Stimulated activated effector memory CD8-positive, alpha-beta T cell treated with anti-CD3 and anti-CD28 coated beads, Interleukin-12 subunit alpha, Interleukin-12 subunit beta, amount 100 ng/mL, for 72 hours (primary cell): Measurements from ENCODE around the gene TAP2.

Experiments
- ATAC-seq: fragments of 150-1000 bp; cut with Tn5 transposase; 2 replicates; pipeline ENCODE4 v1.10.0; 2021
- DNase-seq, 2 donors: peaks; one replicate each; pipeline ENCODE4 v3.0.0; 2021 to 2022; ENCODE audit warnings: low spot score in 2 of 2
- H3K27ac Mint-ChIP-seq: one replicate; pipeline ENCODE4 v1.8.0; 2022; ENCODE audit warnings: mild to moderate bottlenecking, mixed read lengths
- H3K36me3 Mint-ChIP-seq: one replicate; pipeline ENCODE4 v1.8.0; 2022; ENCODE audit warnings: mild to moderate bottlenecking, mixed read lengths
- H3K4me1 Mint-ChIP-seq: one replicate; pipeline ENCODE4 v1.8.0; 2022; ENCODE audit warnings: mixed read lengths
- H3K4me3 Mint-ChIP-seq: one replicate; pipeline ENCODE4 v1.8.0; 2022; ENCODE audit warnings: mild to moderate bottlenecking, mixed read lengths
- H3K9me3 Mint-ChIP-seq: one replicate; pipeline ENCODE4 v1.8.0; 2022; ENCODE audit warnings: mixed read lengths

TAP2 gene

DNA sequence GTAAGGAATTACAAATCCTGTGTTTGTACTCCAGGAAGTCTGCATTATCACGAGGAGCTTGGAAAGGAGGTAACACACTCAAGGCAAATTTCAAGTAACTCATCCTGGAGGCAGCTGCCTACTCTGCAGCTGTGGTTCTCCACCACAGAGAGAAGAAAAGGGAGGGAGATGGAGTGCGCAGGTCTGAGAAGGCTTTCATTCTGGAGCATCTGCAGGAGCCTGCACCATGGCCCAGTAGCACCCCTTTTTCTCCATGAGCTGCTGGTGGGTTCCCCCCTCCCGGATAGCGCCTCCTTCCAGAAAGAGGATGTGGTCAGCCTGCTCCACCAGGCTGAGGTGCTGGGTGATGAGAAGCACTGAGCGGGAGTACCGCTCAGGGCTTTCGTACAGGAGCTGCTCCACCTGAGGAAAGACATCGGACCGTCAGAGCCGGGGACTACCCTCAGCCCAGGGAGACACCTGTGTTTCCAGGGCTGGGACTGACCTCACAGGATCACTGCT lies 6.9 kb upstream of the TAP2 start:
- ATAC-seq (peak; percentile 7), DNase-seq (peak in 1 of 2 donors; percentile 79)
- H3K36me3 Mint-ChIP-seq: peaks cover 100% of the 10 kb centered on the region
- H3K4me3 Mint-ChIP-seq: peak overlapping the region; percentile 99
- H3K9me3 Mint-ChIP-seq: no peaks in the 10 kb centered on the region
- peaks cover 90% of the 10 kb centered on the region for H3K4me1 Mint-ChIP-seq
- H3K27ac Mint-ChIP-seq: peak overlapping the region; percentile 100

DNA sequence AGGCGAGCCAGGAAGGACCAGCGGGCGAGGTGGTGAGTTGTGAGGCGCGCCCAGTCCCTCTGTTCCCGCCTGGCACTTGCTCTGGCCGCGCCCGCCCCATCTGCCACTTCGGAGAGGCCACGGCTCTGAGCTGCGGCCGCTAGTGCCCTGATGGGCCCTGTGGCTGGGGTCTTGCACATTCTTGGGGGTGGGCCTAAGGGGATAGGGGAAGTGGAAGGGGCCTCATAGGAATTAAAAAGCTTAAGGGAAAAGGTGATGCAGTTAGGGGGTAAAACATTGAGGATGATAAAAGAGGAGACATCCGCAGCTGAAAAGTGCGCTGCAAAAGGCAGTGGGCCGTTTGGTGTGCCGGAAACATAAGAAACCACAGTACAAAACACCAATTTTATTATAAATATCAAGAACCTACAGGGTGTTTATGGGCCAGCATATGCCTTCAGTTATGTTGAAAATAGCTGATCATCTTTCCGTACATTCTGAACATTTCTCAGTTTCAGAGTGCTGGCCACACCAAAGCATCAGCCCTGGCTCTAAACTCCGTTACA lies 6.4 kb upstream of the TAP2 start:
- H3K4me3 Mint-ChIP-seq: peak overlapping the region; percentile 99
- peaks cover 100% of the 10 kb centered on the region for H3K36me3 Mint-ChIP-seq
- DNase-seq: no peak
- no peaks in the 10 kb centered on the region for H3K9me3 Mint-ChIP-seq
- H3K4me1 Mint-ChIP-seq: peaks cover 90% of the 10 kb centered on the region
- no peak for ATAC-seq
- peak overlapping the region; percentile 100 for H3K27ac Mint-ChIP-seq

DNA sequence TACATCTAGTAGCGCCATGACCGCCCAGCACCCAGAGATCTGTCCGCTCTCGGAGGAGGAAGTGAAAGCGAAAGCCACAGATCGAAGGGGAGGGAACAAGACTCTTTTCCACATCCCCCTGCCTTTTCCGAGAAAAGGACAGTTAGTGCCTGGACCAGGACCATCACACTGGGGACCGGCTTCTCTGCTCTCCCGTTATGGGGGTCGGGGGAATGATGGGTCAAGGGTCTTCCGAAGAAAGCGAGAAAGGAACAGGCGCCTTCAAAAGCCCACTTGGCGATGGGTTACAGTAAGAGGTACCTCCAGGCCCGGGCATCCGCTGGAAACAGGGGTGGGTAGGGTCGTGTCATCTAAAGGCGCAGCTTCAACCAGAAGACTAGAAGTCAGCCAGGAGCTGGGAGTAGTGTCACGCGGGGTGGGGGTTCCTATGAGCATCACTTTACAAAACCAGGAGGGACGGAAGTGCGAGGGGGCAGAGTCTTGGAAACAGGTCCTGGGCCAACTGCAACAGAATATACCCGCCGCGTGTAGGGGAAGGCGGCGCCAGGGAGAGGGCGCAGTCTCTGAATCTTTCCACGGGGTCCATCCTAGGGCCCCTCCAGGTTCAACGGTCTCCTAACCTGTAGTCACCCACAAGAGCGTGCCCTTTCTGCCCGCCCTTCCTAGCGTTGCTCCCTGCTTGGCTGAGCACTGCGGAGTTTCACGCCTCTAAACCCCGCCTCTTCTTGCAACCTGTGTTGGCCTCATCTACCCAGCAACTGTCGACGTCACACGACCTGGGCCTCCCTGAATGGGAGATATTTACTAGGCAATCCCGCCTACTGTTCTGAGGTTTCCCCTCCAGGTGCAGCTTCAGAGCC lies 5.7 kb upstream of the TAP2 start, which contains the start of gene PSMB8:
Gene PSMB8 (minus strand): TSS at position 69 of the 860 bp plus-strand sequence. CDS start 51 bp downstream, at position 18.
- Mint-ChIP-seq H3K36me3 (peaks cover 100% of the 10 kb centered on the region), H3K9me3 (no peaks in the 10 kb centered on the region), H3K4me1 (peaks cover 92% of the 10 kb centered on the region), H3K4me3 (peak within 1 kb of the TSS; percentile 99), H3K27ac (peak within 1 kb of the TSS; percentile 100)
- peak; percentile 90 for ATAC-seq
- peak; percentile 92 to 99 for DNase-seq

DNA sequence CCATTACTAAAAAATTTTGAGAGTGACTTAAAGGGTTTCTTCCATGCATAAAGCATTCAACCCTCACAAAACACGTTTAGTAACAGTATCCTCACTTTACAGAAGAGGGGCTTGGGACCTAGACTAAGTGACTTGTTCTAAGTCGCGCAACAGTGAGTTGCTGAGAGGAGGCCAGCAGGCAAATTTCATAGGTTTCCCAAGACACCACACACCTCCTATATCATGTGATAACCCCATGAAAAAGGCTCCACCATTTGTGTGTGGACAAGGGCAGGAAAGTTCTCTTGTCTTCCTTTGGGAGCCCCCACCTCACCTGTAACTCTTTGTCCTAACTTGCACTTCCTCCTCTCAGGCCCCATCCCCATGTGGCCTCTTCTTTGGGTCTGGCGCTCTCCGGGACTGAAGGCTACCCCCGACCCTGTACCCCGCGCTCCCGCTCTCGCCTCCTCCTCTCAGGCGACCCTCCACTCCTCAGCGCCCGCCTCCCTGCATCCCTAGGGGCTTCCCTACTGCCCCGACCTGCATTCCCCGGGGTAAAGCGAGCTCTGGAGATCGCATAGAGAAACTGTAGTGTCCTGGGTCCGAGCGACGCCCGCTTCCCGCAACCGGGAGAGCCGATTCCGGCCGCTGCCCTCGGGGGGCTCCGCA lies 4.9 kb upstream of the TAP2 start:
- H3K27ac Mint-ChIP-seq: peak overlapping the region; percentile 100

DNA sequence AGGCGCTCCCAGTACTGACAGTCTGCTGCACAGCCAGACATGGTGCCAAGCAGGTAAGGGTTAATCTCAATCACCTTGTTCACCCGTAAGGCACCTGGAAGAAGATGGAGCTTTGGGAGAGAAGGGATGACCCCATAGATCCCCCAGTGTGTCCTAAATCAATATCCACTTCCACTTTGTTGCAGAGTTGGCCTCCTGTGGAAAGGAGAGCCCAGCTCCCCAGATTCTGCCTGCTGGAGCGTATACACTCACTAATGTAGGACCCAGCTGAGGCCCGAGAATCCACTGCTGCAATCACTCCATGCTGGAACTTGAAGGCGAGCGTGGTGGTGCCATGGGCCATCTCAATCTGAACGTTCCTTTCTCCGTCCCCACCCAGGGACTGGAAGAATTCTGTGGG lies 4.2 kb upstream of the TAP2 start:
- H3K4me1 Mint-ChIP-seq: peaks cover 80% of the 10 kb centered on the region
- H3K36me3 Mint-ChIP-seq: peaks cover 96% of the 10 kb centered on the region
- peak overlapping the region; percentile 100 for H3K27ac Mint-ChIP-seq
- DNase-seq: peak in 1 of 2 donors; percentile 54
- H3K9me3 Mint-ChIP-seq: no peaks in the 10 kb centered on the region
- no peak for ATAC-seq
- peak overlapping the region; percentile 99 for H3K4me3 Mint-ChIP-seq

More for the DNA sequence above, 4.9 kb upstream of the TAP2 start:
- no peak for ATAC-seq
- H3K36me3 Mint-ChIP-seq: peaks cover 97% of the 10 kb centered on the region
- DNase-seq: no peak
- no peaks in the 10 kb centered on the region for H3K9me3 Mint-ChIP-seq
- peak overlapping the region; percentile 99 for H3K4me3 Mint-ChIP-seq
- peaks cover 88% of the 10 kb centered on the region for H3K4me1 Mint-ChIP-seq

DNA sequence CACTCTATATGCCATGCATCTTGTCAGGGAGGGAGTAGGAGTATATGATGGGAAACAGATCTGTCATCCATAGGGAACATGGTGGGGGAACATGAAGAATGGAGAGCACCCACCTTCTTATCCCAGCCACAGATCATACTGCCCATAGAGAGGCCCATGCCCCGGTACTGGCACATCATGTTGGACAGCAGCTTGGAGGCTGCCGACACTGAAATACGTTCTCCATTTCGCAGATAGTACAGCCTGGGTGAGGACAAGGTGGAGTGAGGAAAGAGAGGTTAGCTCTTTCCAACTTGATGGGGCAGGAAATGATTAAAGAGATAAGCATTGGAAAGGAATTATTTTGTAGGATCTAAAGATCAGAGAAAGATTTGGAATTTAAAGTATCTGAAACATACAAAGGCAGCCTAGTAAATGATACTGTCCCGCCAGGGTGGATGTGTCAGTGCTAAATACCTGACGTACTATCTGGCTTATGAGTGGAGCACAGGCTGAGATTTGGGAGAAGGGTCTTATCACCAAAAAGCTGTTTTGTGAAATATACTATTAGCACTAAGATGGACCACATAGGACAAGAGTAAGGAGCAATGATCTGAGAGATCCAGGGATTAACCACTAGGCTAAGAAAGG lies 3.6 kb upstream of the TAP2 start:
- DNase-seq (peak in 1 of 2 donors; percentile 48), ATAC-seq (no peak)
- H3K27ac Mint-ChIP-seq: peak overlapping the region; percentile 100
- no peaks in the 10 kb centered on the region for H3K9me3 Mint-ChIP-seq
- peak overlapping the region; percentile 99 for H3K4me3 Mint-ChIP-seq
- H3K4me1 Mint-ChIP-seq: peaks cover 80% of the 10 kb centered on the region
- H3K36me3 Mint-ChIP-seq: peaks cover 96% of the 10 kb centered on the region

DNA sequence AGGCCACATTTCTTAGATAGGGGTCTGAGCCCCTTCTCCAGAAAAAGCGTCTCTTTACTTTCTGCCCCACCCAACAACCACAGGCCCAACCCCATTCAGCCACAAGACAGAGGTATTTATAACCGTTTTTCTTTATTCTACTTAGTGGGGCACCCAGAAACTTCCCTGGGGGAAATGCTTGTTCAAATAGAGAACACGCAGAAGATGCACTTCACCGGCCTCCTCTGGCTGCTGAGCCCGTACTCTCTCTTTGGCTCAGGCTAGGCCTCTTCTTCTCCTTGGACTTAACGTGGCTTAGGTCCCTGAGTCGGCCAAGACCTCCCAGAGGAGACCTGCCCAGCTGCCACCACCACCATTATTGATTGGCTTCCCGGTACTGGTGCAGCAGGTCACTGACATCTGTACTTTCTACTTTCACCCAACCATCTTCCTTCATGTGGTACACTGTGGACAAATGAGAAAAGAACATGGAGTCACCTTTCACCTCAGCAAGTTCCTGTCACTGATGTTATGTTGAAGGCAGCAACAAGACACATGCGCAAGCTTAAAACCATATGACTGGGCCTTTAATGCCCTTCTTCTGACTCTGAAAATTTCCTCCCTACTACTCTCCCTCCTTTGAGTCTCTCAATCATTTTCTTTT lies 2.2 kb upstream of the TAP2 start:
- peak; percentile 1 for ATAC-seq
- peak overlapping the region; percentile 99 for H3K4me3 Mint-ChIP-seq

DNA sequence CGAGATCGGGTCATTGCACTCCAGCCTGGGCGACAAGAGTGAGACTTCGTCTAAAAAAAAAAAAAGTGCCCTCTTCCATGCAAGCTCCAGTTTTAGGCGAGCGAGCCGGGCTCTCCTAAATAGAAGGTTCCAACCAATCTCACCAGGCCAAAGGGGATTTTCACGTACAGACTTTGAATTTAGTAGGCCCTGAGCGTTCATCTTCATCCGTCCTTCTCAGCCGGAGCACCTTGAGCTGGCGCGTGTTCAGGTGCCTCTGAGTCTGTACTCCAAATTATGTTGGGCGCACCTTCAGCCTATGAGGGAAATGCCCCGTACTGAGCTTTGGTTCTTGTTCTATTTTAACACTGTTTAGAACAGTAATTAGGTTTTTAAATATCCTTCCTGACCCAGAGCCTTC lies 817 bp upstream of the TAP2 start:
- no peak for ATAC-seq
- Mint-ChIP-seq H3K36me3 (peaks cover 96% of the 10 kb centered on the region), H3K4me1 (peaks cover 84% of the 10 kb centered on the region), H3K4me3 (peak overlapping the region; percentile 99), H3K9me3 (no peaks in the 10 kb centered on the region), H3K27ac (peak overlapping the region; percentile 100)
- DNase-seq: no peak

More for the DNA sequence above, 2.2 kb upstream of the TAP2 start:
- Mint-ChIP-seq H3K9me3 (no peaks in the 10 kb centered on the region), H3K4me1 (peaks cover 83% of the 10 kb centered on the region), H3K27ac (peak overlapping the region; percentile 100), H3K36me3 (peaks cover 96% of the 10 kb centered on the region)
- DNase-seq: peak in 1 of 2 donors; percentile 75

DNA sequence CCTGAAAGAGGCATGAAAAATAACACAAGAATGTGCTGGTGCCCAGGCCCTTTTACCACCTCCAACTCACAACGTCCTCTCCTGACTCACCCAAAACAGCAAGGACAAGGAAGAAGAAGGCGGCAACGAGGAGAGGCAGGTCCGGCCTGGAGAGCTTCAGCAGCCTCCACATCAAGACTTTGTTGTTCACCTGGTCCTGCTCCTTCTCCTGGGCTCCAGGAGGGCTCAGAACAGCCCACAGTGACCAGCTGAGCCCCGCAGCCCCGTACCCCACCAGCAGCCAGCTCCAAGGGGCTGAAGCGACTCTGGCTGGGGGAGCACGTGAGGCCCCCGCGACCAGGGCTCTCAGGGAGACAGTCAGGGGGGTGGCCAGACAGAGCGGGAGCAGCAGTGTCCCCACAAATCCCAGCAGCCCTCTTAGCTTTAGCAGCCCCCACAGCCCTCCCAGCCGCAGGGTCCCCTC lies 857 bp downstream of the TAP2 start:
- H3K36me3 Mint-ChIP-seq: peaks cover 96% of the 10 kb centered on the region

DNA sequence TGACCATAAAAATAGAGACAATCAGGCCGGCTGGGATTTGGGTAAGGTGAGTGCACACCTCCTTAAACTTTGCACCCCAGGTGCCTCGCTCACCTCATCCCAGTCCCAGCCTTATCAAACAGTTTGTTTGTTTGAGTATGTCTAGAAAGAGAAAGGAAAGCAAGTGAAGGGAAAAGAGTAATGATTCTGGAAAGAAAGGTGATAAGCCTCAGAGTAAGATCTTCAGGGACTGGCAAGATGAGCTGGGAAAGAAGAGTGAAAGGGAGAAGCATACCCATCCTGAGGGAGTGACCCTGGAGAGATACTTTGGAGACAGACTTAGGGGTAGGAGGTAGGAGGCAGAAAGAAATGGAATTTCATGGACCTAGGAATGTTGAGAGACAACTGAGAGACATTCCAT lies 1.7 kb downstream of the TAP2 start:
- H3K4me3 Mint-ChIP-seq: peak overlapping the region; percentile 99
- no peaks in the 10 kb centered on the region for H3K9me3 Mint-ChIP-seq
- H3K4me1 Mint-ChIP-seq: peaks cover 84% of the 10 kb centered on the region
- peaks cover 96% of the 10 kb centered on the region for H3K36me3 Mint-ChIP-seq
- ATAC-seq (no peak), DNase-seq (no peak)
- H3K27ac Mint-ChIP-seq: peak overlapping the region; percentile 100

More for the DNA sequence above, 857 bp downstream of the TAP2 start:
- Mint-ChIP-seq H3K27ac (peak overlapping the region; percentile 100), H3K9me3 (no peaks in the 10 kb centered on the region), H3K4me3 (peak overlapping the region; percentile 99), H3K4me1 (peaks cover 87% of the 10 kb centered on the region)
- DNase-seq: no peak
- no peak for ATAC-seq

DNA sequence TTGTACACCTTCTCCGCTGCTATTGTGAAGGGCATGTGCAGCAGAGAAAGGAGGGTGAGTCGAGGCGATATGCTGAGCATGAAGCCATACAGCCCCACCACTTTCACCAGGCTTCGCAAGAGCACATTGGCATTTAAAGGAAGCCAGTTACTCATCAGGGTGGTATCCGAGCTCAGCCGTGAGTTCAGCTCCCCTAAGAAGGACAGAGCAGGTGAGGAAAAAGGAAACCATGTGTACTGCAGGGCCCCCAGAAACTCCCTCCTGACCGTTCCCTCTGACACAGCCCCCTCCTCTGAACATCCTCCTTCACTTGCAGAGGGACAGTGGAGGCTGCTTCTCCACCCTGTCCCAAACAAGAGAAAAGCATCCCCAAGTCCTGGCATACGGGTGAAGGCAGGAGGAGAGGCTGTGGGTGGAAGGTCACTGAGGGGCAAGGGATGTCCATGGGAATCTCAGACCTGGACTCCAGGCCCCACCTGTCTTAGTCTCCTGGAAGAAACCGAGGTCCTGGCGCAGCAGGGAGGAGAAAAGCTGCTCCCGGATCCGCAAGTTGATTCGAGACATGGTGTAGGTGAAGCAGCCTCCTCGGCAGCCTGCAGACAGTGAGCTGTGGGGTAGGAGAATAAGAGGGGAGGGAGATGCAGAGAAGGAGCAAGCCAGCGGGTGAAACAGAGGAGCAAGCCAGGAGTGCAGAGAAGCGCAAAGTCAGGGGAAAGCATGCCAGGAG lies 3.2 kb downstream of the TAP2 start:
- Mint-ChIP-seq H3K4me3 (peak overlapping the region; percentile 99), H3K36me3 (peaks cover 96% of the 10 kb centered on the region), H3K4me1 (peaks cover 75% of the 10 kb centered on the region), H3K27ac (peak overlapping the region; percentile 73), H3K9me3 (no peaks in the 10 kb centered on the region)
- DNase-seq (peak in 1 of 2 donors; percentile 46), ATAC-seq (no peak)

DNA sequence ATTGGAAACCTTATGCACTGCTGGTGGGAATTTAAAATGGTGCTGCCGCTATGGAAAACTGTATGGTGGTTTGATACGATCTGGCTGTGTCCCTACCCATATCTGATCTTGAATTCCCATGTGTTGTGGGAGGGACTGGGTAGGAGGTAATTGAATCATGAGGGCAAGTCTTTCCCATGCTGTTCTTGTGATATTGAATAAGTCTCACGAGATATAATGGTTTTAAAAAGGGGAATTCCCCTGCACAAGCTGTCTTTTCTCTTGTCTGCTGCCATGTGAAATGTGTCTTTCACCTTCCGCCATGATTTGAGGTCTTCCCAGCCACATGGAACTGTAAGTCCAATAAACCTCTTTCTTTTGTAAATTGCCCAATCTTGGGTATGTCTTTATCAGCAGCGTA lies 4.9 kb downstream of the TAP2 start:
- Mint-ChIP-seq H3K4me1 (peaks cover 75% of the 10 kb centered on the region), H3K4me3 (no peak overlapping the region), H3K36me3 (peaks cover 99% of the 10 kb centered on the region), H3K27ac (peak overlapping the region; percentile 55), H3K9me3 (no peaks in the 10 kb centered on the region)
- DNase-seq: peak in 1 of 2 donors; percentile 29
- no peak for ATAC-seq

DNA sequence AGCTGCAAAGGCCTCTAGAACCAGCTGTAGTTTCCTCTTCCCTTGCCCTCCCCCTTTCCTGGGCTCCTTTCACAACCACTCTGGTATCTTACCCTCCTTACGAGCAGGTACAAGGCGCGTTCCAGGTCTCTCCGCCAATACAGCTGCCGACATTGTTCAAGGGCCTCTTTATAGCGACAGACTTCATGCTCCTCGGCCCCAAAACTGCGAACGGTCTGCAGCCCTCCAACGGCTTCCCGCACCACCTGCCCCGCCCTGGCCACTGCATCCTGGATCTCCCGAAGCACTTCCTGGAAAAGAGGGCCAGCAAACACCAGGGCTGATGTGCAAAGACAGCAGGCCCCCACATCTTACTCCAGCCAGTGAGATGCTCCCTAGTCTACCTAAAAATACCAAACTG lies 6.0 kb downstream of the TAP2 start:
- Mint-ChIP-seq H3K4me3 (no peak overlapping the region), H3K4me1 (peaks cover 78% of the 10 kb centered on the region), H3K9me3 (no peaks in the 10 kb centered on the region), H3K36me3 (peaks cover 100% of the 10 kb centered on the region), H3K27ac (peak overlapping the region; percentile 46)
- DNase-seq (peak; percentile 0 to 33), ATAC-seq (no peak)

DNA sequence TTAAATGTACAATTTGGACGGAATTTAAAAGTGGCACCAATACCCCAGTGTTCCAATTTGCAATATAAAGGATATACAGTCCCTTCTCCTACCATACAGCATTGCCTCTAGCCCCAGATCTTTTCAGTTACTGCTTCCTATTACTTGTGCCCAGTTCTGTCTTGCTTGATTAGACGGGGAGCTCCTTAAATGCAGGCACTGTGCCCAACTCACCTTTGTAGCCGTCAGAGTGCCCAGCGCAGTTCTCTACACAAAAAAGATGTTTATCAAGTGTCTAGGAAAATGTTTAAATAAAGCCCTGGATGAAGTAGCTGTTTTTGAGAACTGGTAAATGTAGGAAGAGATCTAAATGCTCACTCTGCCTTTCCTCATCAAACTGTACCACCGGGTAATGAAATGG lies 7.6 kb downstream of the TAP2 start:
- H3K4me1 Mint-ChIP-seq: peaks cover 67% of the 10 kb centered on the region
- no peak for ATAC-seq
- peak overlapping the region; percentile 64 for H3K27ac Mint-ChIP-seq
- peaks cover 94% of the 10 kb centered on the region for H3K36me3 Mint-ChIP-seq
- no peaks in the 10 kb centered on the region for H3K9me3 Mint-ChIP-seq
- H3K4me3 Mint-ChIP-seq: no peak overlapping the region
- DNase-seq: no peak
